NCI-H82 (cell line): Measurements from ENCODE around the gene EHBP1.
A peak's percentile ranks its signal among the peaks of the same experiment; 100 is the strongest.

Source experiments
- DNase-seq: peaks from one replicate; lab custom pipeline; 2025; lab: John Stamatoyannopoulos, UW

EHBP1 gene

DNA sequence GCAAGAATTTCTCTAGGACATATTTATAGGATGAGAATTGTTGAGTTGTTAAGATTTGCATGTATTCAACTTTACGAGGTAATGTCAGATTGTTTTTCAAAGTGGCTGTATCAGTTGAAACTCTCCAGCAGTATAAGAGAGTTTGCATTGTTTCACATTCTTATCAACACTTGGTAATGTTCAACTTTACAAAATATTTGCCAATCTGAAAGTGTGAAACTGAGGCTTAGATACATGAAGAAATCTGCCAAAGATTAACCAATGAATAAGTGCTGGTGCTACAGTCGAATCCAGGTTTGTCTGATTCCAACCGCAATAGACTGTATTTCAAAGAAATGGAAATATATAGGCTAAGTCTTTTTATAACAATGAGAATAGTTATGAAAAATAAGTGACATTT is 117.0 kb downstream of the EHBP1 start:
- DNase-seq: no peak

DNA sequence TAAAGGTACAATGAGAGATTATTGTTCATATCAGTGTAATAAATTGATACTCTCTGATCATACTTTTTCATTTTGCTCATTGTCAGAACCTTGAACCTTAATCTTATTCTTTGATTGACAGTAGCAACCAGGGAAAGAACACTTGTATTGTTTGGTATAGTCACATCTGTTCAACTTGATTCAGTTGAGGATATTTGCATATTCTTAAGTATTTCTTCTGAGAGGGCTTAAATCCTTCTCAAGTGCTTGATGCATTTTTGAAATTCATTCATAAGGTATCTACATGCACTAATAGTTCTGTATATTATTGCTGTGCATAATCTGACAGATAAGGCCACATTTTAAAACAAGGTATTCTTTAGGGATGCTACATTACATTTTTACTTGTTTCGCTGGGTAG is 118.9 kb downstream of the EHBP1 start:
- DNase-seq: no peak

DNA sequence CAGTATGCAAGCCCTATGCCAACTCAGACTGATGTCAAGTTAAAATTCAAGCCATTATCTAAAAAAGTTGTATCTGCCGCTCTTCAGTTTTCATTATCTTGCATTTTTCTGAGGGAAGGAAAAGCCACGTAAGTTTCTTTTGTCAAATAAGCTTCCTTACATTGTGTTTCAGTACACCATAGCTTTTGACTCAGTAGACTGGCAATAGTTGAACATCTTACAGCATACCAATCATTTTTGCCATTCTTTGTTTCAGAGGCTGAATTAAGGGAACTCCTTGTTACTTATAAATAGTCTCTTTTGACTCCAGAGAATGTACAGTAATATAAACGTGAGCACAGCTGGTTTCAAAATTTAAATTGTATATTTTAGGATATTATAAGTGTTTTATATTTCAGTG is 120.6 kb downstream of the EHBP1 start:
- DNase-seq: no peak

DNA sequence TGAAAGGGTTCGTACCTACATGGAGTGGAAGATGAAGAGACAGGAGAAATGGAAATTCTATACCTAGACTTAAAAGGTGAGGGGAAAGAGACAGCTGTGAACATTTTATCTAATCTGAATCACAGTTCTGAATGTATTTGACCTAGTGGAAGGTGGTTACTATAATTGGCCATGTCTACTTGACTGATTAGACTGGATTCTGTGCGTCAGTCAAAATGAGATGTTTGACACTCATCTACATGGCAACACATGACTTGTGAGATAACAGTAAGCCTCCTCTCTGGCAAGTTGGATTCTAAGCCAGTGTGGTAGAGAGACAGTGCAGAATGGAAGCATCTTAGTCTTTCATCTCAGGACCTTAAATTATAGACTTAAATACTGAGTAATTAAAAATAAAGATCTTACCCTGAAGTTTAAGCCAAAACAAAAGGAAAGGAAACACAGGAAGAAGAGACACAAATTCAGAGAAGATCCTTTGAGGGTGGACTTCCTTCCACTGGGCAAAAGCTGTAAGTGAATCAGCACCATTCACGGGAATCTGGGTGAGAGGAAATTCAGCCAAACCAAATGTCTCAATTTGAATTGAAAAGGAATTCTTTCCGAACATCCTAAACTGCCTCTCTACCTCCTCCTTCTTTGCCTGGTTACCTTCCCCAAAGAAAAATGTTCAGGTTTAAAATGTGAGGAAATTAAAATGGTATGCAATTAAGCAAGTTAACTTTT is 121.6 kb downstream of the EHBP1 start:
- no peak for DNase-seq

DNA sequence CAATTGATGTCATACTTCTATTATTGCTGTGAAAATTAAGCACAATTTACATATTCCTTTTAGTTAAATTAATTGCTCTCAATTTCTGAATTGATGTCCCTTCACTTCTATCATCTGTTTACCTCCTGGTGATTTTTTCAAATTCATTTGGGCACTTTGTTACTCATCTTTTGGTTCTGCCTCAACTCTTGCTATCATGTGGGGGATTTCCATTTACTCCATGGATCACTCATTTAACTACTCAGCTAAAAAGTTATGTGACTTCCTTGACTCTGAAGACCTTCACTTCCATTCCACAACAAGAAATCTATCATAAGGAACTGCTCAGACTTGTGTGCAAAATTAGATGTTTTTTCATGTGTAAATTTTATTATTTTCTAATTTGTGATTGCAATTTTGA is 126.2 kb downstream of the EHBP1 start:
- DNase-seq: no peak

DNA sequence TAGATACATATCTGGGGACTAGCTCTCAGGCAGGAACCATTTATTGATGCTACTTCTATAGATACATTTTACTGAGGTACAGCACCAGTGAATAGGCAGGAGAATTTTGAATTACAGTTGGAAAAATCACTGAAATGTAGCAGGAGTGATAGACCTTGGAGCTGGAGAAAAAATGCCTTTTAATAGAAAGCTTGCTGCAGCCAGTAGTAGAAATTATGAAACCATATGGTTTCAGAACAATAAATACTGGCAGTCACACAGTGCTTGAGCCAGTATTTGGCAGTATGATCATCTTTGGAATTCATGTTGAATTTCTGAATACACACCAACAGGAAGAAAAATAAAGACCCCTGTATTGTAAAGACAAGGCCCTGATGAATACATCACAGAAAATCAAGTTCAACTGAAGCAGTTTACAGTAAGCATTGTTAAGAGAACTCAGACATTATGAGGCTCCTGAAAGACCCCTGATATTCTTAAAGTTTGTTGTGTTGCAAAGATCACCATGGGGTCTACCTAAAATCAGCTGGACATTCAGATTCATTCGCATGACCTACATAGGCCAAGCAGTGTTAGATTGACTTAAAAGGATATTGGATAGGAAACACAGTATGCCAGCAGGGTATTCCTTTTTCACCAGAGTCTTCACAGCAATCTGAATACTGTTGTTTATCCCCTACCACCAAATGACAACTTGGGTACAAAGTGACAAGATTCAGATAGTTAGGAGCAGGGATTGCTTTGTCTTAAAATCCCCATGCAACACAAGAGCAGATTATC is 139.0 kb downstream of the EHBP1 start:
- DNase-seq: no peak

DNA sequence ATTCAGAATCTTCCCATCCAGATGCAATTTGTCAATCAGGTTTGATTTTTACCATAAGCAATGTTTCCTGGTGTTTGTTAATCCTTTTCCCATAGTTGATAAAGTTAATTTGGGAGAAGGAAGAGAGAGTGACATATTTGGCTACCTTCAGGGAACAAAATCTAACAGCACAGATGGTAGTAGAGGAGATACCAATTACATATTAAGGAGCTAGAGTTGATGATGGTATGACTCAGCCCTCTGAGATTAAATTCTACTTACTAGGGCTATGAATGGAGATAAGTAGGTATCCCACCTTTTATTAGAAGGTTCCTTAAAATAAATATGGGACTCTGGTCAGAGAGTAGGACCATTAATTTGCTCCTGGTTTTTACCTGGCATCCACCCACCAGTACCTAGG is 139.7 kb downstream of the EHBP1 start:
- peak; percentile 44 for DNase-seq

DNA sequence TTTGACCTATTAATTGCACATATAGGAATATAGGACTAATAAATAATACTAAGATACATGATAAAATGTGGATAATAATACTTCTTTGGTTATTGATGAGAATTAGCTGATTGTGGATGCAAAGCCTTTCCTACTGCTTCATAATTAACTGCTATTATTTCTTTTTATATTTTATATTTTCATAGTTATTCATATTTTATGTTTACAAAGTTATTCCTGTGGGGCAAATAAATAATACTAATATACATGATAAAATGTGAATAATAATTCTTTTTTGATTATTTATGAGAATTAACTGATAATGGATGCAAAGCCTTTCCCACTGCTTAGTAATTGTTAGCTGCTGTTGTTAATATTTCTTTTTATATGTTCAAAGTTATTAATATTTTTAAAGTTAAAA is 146.7 kb downstream of the EHBP1 start:
- no peak for DNase-seq

DNA sequence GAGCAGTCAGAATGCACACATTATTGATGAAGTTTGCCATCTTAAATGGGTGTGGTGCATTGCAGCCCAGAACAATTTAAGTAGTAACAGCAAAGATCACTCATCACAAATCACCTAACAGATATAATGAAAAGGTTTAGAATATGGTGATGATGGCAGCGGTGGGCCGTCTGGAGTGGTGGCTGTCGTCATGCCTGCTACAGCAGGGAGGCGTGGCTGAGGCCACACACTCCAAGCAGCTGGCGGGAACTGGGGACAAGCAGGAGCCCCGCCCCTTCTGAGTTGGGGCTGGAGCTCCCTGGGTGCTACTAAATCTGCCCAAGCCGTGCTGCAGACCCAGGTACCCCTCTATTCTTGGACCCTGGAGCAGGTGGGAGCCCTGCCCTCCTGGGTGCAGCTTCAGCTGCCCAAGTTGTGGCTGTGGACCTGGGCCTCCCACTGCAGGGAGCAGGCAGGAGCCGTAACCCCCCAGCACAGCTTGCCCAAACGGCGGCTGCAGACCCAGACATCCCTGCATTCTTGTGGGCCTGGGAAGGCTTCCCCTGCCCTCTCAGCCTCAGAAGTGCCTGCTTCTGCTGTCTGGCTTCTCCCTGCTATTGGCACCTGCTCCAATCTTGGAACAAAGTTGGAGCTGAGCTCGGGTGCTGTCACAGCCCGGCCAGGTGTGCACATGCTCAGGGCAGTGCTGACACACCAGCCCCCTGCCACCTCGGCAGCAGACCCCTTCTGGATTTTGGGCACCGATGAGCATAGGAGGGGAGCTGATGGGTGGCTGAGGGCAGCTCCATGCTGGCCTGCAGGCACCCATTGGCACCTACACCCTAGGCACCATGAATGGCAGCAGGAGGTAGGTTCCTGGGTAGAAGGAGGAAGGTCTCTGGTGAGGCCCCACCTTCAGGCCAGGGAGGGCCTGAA is 149.3 kb downstream of the EHBP1 start:
- no peak for DNase-seq

DNA sequence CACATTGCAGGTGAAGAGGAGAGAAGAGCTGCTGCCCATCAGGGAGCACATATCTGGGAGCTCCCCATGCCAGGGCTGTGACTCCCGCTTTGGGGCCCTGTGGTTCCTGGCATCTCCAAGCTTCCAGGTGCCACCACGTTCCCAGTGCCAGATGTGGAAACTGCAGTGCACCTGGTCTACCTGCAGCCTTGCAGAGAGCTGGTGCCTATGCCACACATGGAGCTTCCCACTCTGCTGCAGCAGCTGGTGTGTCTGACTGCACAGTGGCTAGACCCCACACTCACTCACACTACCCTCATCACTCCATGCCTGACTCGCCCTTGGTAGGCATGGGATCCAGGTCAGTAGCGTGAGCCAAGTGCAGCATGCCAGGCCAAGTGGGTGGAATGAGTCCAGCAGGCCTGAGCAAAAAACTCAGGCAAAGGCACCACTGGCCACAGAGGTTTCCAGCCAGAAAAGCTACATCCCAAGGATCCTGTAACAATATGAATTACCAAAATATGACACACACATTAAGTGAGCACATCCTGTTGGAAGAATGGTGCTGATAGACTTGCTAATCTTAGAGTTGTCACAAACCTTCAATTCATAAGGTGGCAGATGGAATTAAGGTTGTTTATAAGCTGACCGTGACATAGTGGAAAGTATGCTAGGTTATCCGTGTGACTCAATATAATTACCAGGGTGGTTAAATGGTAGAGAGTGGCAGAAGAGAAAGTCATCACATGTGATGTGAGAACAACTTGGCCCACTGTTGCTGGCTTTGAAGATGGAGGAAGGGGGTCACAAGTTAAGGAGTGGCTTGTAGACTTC is 150.9 kb downstream of the EHBP1 start:
- no peak for DNase-seq

DNA sequence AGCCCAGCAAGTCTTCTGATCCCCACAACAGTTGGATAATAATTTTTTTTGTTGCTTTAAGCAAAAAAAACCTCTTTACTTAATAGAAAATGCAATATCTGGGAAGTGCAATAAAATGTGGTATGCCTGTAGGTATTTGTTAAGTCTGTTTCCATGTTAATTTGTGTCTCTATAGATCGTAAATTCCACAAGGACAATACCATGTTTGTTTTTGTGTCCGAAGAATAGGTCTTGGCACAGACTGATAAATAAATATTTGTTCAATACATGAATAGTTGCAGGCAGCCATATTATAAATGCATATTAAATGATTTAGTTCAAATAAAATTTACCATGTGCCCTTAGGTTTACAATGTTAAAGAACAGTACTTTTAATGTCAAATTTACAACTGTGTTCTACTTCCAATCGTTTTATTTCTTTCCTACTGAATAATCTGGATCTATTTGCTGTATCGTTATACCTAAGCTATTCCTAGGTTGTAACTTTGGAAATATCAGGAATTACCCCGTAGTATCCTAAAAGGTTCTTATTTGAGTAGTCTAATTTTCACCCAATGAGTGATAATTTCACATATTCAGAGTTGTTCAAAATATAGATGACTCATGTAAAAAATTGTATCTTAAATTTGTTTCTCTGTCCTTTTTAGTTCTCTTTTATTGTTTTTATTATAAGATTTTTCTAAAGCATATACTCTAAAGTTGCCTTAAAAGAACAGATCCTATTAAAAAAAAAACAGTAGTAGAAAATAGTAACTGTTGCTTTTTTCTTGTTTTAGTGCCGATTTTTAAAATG is 151.8 kb downstream of the EHBP1 start:
- no peak for DNase-seq

DNA sequence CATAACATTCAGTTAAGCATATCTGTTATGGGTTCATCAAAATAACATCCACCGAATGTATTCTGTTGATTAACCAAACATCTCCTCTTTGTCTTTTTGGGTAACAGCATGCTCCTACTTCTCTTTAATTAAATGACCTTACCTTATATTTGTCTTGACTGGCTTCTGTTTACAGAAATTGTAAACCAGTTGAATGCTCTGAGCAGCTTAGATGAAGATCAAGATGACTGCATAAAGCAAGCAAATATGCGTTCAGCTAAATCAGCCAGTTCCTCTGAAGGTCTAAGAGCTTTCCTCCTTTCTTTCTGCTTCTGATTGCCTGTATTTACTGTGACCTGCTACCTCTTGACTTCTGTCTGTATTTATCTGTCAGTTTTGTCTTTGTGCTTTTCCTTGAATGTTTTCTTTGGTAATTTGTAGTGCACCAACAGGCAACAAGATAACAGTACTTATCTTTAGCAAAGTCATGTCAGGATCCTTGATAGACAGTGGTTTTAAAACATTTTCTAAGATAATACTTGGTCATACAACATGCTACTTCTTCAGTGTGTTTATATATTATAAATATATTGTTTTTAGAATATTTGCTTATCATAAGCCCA is 152.8 kb downstream of the EHBP1 start:
- no peak for DNase-seq

DNA sequence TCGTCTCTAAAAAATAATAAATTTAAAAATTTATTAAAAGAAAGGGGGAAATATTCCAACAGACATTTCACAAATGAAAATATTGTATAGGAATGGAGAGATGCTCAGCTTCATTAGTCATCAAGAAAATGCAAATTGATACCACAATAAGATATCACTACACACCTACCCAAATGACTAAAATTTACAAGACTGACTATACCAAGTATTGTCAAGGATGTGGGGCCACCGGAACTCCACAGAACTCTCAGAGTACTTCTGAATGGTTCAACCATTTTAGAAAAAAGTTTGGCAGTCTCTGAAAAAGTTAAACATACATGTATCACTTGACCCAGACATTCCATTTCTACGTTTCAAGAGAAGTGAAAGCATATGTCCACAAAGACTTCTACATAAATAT is 163.4 kb downstream of the EHBP1 start:
- no peak for DNase-seq

DNA sequence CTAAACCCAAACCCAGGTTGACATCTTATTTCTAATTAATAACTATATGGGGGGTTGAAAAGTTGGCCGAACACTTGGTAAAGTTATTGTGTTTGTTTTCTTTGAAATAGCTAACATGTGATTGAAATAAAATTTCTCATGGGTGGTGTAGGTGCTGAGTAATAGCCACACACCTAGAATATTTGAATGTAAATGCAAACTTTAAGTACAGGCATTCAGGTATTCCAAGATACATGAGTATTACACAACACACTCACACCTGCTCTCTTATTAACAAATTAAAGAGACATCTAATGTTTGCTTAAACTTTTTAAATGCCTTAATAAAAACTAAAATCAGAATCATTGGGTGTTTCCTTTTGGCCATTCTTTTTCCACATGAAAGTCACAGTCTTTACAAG is 165.5 kb downstream of the EHBP1 start:
- no peak for DNase-seq

DNA sequence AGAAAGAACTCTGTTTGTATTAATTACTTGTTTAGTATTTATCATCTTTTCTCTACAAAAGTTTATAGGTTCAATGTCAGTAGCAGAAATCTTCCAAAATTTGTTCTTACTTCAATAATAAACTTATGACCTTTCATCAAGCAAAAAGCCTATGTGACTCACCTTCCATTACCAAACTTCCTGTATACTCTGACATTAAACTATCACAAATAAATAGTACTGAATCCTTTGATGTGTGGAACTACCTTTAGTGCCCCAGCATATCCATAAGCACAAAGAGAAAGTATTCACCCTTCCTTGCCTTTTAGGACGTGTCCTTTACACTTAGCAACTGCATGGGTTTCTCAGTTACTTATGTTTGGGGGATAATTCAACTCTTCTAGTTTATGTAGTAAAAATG is 166.0 kb downstream of the EHBP1 start:
- DNase-seq: no peak

DNA sequence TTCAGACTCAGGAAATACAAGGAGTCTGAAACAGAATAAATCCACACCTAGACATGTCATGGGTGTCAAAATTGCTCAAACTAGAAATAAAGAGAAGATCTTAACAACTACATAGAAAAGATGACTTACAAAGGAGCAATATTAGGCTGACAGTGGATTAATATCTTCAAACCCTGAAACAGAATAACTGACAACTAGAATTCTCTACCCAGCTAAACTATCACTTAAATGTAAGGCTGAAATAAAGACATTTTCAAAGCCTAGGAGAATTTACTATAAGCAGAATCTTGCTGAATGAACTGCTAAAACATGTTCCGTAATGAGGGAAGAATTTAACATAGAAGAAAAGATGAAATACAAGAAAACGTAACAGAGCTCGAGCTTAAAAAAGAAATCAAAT is 168.1 kb downstream of the EHBP1 start:
- no peak for DNase-seq

DNA sequence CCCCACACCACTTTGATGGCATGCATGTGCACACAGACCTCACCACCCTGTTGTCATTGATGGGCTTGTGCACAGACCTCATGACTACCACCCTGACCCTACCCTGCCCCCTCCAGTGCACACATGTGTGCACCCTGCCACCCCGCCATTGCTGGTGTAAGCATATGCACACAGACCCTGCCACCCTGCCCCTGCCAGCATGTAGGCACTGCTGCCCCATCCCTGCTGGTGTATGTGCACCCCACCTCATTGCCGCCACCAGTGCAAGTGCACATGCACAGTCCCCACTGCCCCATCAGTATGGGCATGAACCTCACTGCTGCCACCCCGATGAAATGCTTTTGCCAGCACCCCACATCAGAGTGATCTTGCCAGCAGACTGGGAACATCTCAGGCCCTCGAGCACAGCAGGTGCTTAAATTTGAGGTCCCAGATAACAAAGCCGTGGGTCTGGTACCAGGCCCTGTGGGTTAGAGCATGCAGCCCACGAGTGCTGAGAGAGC is 169.4 kb downstream of the EHBP1 start:
- no peak for DNase-seq

DNA sequence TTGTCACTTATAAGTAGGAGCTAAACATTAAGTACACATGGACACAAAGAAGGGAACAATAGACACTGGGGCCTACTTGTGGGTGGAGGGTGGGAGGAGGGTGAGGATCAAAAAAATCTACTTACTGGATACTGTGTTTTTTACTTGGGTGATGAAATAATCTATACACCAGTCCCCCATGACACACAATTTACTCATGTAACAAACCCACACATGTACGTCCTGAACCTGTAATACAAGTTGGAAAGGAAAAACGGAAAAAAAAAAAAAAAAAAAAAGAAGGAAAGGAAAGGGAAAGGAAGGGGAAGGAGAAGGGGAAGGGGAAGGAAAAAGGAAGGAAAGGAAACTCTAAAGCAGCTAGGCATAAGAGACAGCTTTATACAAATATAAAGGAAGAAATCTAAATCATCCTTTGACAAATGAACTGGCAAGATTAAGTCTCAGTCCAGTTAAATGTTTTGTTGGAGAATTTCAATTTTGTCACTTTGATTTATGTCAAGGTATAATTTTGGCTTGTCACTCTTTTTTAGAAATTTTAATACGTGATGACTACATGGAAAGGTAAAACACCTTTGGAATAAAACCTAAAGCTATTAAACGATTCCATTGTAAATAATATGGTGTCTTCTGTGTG is 175.8 kb downstream of the EHBP1 start:
- DNase-seq: no peak

DNA sequence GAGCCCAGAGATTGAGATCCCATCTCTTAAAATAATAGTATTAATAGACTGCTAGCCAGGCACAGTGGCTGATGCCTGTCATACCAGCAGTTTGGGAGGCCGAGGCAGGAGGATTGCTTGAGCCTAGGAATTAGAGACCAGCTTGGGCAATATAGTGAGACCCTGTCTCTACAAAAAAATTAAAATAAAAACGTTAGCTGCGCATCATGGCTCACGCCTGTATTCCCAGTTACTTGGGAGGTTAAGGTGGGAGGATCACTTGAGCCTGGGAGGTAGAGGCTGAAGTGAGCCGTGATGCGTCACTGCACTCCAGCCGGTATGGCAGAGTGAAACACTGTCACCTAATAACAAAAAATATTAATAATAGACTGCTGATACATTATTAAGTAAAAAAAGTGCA is 178.1 kb downstream of the EHBP1 start:
- DNase-seq: no peak

DNA sequence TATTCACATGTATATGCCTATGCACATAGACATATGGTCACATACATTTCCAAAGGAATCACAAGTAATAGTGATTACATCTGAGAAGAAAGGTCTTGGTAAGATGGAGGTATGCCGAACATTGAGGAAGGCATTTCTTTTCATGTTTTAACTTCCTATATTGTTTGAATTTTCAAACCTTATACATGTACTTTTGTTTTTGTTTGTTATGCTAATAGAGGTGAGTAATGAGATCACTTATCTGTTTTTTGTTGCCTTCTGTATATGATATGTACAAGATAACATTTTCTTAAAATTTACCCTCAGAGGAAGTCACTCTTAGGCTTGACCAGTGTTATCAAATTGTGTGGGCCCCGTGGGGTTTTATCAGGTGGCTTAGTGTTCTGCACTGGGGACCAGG is 178.6 kb downstream of the EHBP1 start:
- no peak for DNase-seq
